Activated CD4-positive, CD25-positive, alpha-beta regulatory T cell treated with anti-CD3 and anti-CD28 coated beads, Interleukin-2, amount 50 U/mL, for 24 hours (primary cell): ENCODE results near the gene RHPN2.
"Not testable (repeated sequence)": the region's sequence is repeated elsewhere in the genome, so short reads cannot be mapped to it uniquely, and the experiment has no call there.

Experiments used
- ATAC-seq, 2 donors: fragments of 150-1000 bp; cut with Tn5 transposase; one replicate each; pipeline ENCODE4 v1.10.0; 2021; ENCODE audit warnings: mild to moderate bottlenecking in 1 of 2, moderate library complexity in 1 of 2

The RHPN2 gene

DNA sequence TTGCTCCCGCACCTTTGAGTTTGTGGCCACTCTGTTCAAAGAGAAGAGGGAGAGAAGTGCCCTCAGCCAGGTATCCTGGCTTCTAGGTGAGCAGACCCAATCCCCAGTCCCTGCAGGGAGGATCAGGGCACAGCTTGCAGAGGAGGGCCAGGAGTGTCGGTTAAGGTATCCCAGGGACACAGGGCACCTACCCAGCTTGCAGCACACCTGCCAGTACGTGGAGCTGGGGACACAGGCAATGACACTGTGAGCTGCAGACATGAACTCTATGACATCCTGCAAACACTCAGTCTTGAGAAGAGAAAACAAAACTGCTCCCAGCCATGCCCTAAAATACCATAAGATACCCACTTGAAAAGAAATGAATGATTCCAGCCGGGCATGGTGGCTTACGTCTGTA, 38.1 kb downstream of the RHPN2 start:
- ATAC-seq: not testable (repeated sequence)

DNA sequence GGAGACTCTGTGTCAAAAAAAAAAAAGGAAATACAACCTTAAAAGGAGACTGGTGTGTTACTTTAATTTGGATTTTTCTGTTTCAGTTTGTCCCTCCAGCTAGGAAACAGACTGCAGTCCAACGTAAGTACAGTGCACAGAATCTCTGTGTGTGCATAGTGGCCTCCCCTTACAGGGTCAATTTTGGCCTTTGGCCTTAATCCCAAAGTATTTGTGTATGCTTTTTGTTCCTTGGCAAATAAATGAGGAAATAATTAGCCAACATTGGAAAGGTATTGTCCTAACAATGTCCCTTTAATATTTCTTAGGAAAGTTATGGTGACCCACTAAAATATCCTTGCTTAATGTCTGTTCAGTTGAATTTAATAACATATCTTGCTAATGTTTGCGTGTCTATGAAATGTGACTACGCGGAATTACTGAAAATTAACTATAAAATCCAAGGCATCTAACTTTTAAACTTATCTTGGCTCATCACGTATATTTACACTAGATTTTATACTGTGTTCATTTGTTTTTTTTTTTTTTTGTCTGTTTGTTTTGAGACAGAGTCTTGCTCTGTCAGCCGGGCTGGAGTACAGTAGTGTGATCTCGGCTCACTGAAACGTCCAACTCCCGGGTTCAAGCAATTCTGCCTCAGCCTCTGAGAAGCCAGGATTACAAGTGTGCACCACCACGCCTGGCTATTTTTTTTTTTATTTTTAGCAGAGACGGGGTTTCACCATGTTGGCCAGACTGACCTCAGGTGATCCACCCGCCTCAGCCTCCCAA, 39.0 kb downstream of the RHPN2 start:
- not testable (repeated sequence) for ATAC-seq

DNA sequence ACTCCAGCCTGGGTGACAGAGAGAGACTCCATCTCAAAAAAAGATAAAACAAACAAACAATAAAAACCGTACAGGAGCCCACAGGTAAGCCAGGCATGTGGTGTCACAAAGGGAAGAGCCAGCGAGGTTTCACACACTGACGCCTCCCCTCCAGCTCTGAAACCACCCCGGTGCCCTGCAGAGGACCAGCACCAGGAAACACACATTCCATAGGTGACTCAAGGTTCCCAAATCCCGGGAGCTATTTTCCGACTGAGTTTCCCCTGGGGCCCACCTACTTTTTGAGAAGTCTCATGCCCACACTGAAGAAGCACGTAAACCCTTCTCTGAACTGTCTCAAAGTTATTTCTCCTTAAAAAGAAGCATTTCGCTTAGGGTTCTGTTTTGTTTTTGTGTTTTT, 40.3 kb downstream of the RHPN2 start:
- no peak for ATAC-seq

DNA sequence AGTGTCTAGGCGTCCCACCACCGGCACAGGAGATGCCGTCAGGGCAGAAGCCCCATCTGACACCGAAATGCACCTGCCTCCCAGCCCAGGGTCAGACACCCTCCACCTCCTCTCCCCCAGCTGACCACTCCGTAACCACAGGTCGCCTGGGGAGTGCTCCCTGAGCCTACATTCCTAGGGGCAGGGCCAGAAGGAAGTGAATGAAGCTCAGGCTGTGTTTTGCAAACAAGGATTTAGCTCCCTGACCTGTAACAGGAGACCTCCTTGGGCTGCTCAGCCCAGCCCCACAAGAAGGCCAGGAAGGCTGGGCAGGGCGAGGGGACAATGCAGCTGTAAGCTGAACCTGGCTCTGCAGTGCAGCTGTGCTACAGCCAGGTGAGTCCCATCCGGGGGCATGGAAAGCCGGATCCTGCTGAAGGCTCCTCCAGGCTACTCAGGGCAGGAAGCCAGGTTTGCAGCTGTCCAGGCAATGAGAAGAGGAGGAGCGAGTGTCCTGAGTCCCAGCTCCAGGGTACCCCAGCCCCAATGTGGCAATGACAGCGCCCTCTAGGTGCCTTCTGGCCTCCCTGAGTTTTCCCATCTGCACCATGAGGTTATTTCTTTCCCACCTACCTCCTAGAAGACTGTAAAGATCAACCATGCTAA, 42.1 kb downstream of the RHPN2 start:
- no peak for ATAC-seq

DNA sequence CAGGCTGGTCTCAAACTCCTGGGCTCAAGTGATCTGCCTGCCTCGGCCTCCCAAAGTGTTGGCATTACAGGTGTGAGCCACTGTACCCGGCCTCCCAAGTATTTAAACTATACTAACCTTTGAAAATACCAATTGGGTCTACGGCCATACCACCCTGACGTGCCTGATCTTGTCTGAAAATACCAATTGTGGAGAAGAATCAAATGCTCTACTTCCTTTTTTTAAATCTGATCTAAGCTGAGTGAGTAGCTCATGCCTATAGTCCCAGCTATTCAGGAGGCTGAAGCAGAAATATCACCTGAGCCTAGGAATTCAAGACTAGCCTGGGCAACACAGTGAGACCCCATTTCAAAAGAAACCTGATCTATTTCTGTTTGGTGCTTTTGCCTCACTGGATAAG, 53.8 kb downstream of the RHPN2 start:
- not testable (repeated sequence) for ATAC-seq

DNA sequence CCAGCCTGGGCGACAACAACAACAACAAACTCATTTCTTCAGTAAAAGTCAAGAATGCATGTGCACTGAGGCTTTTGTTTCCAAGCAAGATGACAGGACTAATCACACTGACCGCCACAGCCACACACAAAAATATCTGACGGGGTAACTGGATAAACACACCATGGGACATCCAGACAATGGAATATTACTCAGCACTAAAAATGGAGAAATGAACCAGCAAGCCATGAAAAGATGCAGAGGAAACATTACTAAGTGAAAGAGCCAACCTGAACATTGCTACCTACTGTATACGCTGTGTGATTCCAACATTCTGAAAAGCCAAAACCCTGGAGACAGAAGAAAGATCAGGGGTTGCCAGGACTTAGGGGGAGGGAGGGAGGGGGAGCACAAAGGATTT, 56.0 kb downstream of the RHPN2 start:
- no peak for ATAC-seq

DNA sequence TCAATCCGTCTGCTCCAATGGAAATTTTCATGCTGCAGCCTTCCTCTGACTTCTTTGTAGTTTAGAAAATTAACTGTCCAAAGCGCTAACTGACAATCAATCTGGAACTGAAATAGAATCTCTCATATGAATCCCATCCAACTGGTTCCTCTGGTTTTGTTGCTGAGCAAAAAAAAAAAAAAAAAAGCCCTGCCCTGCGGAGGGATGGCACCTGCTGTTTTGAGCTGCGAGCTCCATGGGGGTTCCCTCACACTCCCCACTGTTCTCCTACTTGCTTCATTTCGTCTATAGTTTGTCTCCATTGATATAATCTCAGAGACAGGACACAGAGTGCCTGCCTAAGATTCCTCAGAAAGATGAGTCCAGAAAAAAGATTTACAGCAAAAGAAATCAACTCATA, 59.2 kb downstream of the RHPN2 start:
- no peak for ATAC-seq

DNA sequence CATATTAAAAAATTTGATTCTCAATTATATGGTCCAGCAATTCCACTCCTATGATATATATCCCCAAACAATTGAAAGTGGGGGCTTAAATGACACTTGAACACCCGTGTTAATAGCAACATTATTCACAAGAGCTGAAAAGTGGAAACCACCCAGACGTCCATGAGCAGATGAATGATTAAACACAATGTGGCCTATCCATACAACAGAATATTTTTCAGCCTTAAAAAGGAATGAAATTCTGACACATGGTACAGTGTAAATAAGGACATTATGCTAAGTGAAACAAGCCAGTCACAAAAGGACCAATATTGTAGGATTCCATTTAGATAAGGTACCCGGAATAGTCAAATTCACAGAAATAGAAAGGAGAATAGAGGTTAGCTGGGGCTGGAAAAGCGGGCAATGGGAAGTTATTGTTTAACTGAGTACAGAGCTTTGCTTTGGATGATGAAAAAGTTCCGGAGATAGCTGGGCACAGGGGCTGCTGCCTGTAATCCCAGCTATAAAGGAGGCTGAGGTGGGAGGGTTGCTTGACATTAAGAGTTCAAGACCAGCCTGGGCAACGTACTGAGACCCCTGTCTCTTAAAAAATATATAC, 61.2 kb downstream of the RHPN2 start:
- not testable (repeated sequence) for ATAC-seq

DNA sequence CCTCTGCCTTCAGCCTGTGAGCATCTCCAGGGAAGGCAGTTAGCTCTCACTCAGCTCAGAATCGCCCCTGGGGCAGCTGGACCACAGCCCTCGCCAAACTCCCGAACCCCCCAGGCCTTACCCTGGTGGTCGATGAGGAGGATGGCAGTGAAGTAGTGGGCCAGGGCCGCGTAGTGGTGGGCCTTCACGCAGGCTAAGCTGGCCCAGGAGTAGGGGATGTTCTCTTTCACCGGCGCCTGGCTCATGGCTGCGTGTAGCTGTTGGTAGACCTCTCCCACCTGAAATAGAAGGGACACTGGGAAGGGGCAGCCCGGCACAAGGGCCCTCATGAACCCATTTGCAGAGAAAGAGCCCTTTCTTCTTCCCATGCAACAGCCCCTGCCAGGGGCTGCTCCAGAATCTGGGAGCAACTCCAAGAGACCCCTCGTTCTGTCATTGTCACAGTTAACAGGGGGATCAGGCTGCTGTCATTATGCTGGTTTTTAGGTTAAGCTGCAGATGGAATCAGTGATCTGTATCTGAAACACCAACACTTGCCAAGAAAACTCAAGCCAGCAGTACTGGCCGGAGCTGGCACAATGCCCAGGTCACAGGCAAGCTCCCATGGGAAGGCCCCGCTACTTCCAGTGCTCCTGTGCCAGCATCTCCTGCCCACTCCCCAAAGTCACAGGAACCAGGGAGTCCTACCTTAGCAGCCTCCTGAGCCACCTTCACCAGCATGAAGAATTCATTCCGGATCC, 62.4 kb downstream of the RHPN2 start:
- ATAC-seq: not testable (repeated sequence)

DNA sequence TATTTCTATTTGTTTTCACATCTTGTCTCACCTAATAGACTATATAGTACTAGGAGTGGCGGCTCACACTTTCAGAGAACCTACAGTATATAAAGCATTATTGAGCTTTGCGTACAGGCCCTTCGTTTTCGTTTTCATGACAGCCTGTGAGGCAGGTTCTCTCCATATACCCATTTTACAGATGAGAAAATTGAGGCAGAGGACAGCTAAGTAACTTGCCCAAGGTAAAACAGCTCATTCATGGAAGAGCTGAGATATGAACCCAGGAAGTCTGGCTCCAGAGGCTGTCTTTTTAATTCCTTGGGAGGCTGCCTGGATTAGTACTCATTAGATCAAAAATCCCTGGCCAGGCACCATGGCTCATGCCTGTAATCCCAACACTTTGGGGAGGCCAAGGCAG, 63.8 kb downstream of the RHPN2 start:
- ATAC-seq: no peak

DNA sequence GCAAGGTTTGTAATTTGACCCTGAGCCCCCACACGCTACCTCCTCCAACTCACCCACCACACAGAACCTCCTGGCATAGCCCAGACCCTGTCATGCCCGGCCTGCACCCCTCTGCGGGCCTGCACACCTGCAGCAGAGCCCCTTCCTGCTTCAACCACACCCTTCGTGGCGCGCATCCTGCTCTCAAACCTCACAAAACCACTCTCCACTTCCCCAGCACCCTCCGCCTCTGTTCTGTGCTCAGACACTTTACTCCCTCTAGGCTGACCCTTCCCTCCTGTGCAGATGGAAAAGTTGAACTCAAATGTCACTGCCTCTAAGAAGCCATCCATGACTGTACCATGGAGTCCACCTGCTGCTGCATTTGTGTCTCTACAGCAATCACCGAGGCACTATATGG, 64.2 kb downstream of the RHPN2 start:
- ATAC-seq: no peak

DNA sequence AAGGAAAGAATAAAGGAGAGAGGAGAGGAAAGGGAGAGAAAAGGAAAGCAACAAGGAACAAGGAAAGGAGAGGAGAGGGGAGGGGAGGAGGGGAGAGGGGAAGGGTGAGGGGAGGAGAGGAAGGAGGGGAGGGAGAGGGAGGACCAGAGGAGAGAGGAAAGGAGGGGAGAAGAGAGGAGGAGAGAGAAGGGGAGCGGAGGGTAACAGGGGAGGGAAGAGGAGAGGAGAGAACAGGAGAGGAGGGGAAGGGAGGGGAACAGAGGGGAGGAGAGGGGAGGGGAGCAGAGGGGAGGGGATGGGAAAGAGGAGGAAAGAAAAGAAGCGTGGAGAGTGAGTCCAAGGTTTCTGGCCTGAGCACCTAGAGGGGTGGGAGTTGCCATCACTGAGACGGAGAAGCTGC, 66.0 kb downstream of the RHPN2 start:
- no peak for ATAC-seq

DNA sequence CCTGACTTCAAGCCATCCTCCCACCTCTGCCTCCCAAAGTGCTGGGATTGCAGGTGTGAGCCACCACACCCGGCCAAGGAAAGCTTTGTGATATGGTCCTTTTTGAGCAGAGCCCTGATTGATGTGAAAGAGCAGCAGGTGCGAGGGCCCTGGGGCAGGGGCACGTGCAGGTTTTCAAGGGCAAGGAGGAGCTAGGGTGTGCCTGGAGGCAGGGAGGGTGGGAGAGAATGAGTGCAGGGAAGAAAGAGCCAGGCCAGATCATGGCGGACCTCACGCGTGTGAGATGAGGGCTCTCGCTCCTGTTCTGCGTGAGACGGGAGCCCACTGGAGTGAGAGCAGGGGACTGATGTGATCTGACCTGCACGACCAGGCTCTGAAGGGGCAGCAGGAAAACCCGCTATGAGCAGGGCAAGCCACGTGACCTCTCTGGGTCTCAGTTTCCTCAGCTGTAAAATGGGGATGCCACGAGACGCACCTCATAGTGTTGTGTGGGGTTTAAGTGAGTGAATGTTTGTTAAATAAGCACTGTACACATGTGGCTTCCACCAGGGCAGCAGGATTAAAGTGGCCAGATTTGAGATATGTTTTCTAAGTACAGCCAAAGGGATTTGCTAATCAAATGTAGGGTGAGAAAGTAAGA, 66.9 kb downstream of the RHPN2 start:
- ATAC-seq: no peak

DNA sequence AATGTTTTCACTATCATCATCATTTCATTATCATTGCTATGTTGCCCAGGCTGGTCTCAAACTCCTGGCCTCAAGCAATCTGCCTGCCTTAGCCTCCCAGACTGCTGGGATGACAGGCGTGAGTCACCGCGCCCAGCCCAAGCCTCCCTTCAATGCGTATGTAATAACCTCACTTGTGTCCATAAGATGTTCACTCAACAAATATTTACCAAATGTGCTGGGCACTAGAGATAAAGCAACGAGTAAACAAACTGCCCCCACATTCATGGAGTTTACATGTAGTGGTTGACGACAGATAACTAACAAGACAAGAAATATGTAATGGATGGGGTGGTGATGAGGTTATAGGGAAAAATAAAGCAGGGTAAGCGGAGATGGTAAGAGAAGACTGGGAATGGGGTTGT, 67.6 kb downstream of the RHPN2 start:
- ATAC-seq: not testable (repeated sequence)

DNA sequence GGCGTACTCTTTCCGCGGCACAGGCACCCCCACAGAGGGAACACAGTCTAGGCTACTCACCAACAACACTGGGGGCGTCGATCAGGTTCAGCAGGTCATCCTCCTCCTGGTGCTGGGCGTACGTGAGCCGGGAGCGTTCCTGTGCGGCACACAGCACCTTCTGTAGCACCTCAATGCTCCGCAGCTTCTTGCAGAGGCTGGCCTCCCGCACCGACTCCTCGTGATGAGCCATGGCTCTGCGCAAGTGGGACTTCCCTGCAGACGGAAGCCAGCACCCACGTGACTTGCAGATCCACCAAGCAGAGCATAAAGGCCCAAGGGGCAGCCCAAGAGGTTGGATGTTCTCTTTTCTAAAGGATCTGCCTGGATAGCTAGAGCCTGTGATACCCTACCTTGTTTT, 68.7 kb downstream of the RHPN2 start:
- not testable (repeated sequence) for ATAC-seq

DNA sequence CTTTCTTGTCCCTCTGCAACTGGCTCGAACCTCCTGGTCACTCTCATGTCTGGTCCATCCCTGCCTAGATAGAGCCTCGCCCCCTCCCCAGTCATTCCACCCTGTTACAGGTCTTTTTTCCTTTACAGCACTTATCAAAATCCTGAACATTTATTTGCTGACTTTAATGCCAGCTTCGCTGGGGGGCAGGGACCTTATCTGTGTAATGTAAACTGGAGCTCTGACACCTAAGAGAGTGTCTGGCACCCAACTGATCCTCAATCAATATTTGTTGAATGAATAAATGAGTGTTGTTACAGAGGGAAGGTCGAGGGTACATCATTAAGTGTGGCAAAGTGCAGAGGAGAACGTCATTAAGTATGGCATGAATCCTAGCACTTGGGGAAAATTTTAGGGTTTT, 76.0 kb downstream of the RHPN2 start:
- ATAC-seq: no peak

DNA sequence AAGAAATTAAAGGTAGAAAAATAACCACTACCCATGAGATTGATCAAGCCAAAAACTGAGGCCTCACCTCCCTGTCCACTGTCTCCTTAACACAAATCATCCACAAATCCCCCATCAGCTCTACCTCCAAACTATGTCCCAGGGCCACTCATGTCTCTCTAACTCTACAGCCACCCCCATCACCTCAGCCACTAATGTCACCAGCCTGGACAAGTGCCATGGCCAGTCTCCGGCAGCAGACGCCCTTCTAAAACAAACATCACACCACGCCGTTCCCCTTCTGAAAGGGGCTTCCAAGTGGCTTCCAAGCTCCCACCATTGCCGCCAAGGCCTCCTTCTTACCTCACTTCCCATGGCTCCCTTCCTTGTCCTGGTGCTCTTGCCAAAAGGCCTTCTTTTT, 76.4 kb downstream of the RHPN2 start:
- not testable (repeated sequence) for ATAC-seq

DNA sequence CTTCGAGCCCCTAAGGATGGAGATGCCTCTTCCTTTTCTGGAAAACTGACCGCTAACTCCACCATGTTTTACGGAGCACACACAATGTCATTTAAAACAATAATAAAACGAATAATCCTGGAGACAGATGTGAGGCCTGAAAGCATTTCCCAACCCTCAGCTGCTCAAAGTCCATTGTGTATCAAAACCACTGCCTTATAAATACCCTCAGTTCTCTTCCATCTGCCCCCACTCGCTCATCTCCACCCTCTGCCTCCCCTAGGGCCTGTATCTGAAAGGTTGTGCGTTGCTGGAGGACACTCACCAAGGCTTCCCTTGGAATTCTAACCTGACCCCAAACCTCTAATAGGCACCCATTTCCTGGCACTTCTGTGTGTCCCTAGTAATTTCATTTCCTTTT, 82.2 kb downstream of the RHPN2 start:
- ATAC-seq: not testable (repeated sequence)

DNA sequence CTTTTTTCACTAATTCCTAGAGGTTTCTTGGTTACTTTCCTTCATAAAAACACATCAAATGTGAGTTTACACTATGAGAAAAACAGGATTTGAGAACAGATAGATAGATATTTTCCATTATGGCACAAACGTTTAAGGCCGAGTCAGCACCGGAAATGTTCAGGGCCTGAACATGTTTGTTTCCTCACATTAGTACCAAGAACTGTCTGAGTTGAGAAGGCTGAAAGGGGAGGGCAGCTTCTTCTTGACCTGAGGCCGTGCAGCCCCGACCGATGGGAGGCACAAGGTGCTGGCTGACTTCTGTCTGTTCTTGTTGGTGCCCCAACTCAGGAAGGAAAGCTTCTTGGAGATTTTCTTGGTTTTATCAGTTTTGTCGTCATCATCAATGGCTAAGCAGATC, 84.9 kb downstream of the RHPN2 start:
- not testable (repeated sequence) for ATAC-seq

DNA sequence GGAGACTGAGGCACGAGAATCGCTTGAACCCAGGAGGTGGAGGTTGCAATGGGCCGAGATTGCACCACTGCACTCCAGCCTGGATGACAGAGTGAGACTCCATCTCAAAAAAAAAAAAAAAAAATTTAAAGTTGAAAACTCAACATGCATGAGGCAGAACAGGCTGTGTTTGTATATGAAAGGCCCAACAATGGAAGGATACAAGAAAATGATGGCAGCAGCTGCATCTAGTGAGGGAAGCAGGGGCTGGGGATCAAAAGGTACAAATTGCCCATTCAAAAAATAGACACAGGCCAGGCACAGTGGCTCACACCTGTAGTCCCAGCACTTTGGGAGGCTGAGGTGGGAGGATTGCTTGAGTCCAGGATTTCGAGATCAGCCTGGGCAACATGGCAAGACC, 86.9 kb downstream of the RHPN2 start:
- ATAC-seq: not testable (repeated sequence)

DNA sequence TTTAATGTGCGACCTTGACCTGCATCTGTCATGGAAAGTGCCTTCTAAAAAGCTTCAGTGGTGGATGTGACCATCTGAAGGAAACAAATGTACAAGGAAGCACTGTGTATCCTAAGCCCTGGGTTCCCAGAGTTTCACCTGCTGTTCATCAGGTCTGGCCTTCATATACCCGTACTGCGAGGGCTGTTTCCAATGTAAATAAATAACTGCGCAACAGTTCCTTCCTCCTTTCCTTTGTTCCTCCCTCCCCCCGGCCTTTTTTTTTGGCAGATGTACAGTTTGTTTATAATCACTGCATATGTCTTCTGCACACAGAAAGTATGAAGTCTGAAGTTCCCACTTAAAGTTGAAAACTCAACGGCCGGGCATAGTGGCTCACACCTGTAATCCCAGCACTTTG, 87.4 kb downstream of the RHPN2 start:
- no peak for ATAC-seq

DNA sequence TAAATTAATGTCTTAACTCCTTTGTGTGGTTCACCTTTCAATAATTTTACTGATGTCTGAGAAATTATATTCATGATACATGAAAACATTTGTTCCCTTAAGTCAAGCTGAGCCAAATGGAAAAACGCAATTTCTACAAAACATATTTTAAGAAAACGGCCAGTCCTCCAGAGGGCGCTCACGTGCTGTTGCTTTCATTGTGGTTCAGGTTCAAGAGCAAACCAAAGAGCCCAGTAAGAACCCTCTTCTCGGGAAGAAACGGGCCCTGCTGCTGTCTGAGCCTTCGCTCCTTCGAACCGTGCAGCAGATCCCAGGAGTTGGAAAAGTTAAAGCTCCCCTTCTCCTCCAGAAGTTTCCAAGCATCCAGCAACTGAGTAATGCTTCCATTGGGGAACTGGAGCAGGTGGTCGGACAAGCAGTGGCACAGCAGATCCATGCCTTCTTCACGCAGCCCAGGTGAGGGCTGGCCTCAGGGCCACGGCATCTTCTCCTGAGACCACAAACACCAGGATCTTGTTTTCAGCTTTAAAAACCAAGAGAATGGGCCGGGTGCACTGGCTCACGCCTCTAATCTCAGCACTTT, 88.4 kb downstream of the RHPN2 start:
- no peak for ATAC-seq
